Dermis blood vessel endothelial cell (primary cell): ENCODE measurements around the gene PEX13. TPM values are rescaled to one million over a fixed set of nuclear protein-coding genes. Genes with fewer than 3 reads are reported as not detected.
"Not testable (repeated sequence)": the region's sequence is repeated elsewhere in the genome, so short reads cannot be mapped to it uniquely, and the experiment has no call there.

Experiments used
- DNase-seq: peaks from one replicate; pipeline ENCODE4 v3.0.0; 2010
- total RNA-seq: library from RNA; depleted of rRNA; stranded (reverse); fragments of >200 nt; gene quantifications from 2 replicates; pipeline ENCODE4 v1.2.3, GENCODE V29; 2014

PEX13 gene
- total RNA-seq, 1 donor from 2014 or later = 50.7 TPM

- no peak for DNase-seq
These were observed 8.2 kb upstream of the PEX13 start for GRCh38 chr2:61009355-61009754.

GRCh38 chr2:61011678-61012077 is 5.8 kb upstream of the PEX13 start:
- DNase-seq = no peak

- peak; percentile 44 for DNase-seq
These were observed 5.2 kb upstream of the PEX13 start for GRCh38 chr2:61012303-61012702.

- no peak for DNase-seq
These were observed 4.1 kb upstream of the PEX13 start for GRCh38 chr2:61013382-61013781.

- DNase-seq = no peak
These were observed 2.8 kb upstream of the PEX13 start for GRCh38 chr2:61014763-61015162.

GRCh38 chr2:61015976-61016375 is 1.5 kb upstream of the PEX13 start:
- no peak for DNase-seq

GRCh38 chr2:61016392-61017002 is 1.0 kb upstream of the PEX13 start:
- DNase-seq = peak; percentile 12

GRCh38 chr2:61017003-61017555 is 441 bp upstream of the PEX13 start:
- peak; percentile 82 for DNase-seq

GRCh38 chr2:61018318-61018755 is 817 bp downstream of the PEX13 start:
- DNase-seq = no peak

- DNase-seq = no peak
These were observed 1.3 kb downstream of the PEX13 start for GRCh38 chr2:61018798-61019197.

- no peak for DNase-seq
These were observed 3.7 kb downstream of the PEX13 start for GRCh38 chr2:61021228-61021660.

GRCh38 chr2:61023670-61024069 is 6.2 kb downstream of the PEX13 start:
- DNase-seq = no peak

- DNase-seq = no peak
These were observed 12.0 kb downstream of the PEX13 start for GRCh38 chr2:61029533-61029932.

- not testable (repeated sequence) for DNase-seq
These were observed 17.1 kb downstream of the PEX13 start for GRCh38 chr2:61034592-61034991.

- DNase-seq = not testable (repeated sequence)
These were observed 19.1 kb downstream of the PEX13 start for GRCh38 chr2:61036643-61037042.

GRCh38 chr2:61042807-61043206 is 25.3 kb downstream of the PEX13 start:
- no peak for DNase-seq

GRCh38 chr2:61044636-61045035 is 27.1 kb downstream of the PEX13 start:
- DNase-seq = no peak

GRCh38 chr2:61045226-61045625 is 27.7 kb downstream of the PEX13 start:
- DNase-seq = no peak

GRCh38 chr2:61045999-61046398 is 28.5 kb downstream of the PEX13 start:
- DNase-seq = no peak

GRCh38 chr2:61055557-61055956 is 38.0 kb downstream of the PEX13 start:
- peak; percentile 3 for DNase-seq

GRCh38 chr2:61057562-61057961 is 40.0 kb downstream of the PEX13 start:
- no peak for DNase-seq

- no peak for DNase-seq
These were observed 41.9 kb downstream of the PEX13 start for GRCh38 chr2:61059382-61059781.

- DNase-seq = peak; percentile 89
These were observed 48.5 kb downstream of the PEX13 start, which contains the start of gene SANBR for GRCh38 chr2:61065714-61066709. SANBR (plus strand) TSS chr2:61065871; CDS start chr2:61070351, 4,480 bp downstream.
